Stimulated activated CD8-positive, alpha-beta memory T cell treated with anti-CD3 and anti-CD28 coated beads, Interleukin-7, amount 100 ng/mL, for 24 hours (primary cell): Measurements from ENCODE around the gene SLC25A25.
"Not testable (repeated sequence)": the region's sequence is repeated elsewhere in the genome, so short reads cannot be mapped to it uniquely, and the experiment has no call there.

Source experiments
- DNase-seq: peaks from one replicate; pipeline ENCODE4 v3.0.0-alpha.2; 2020; ENCODE audit warnings: low read depth

The SLC25A25 gene

DNA sequence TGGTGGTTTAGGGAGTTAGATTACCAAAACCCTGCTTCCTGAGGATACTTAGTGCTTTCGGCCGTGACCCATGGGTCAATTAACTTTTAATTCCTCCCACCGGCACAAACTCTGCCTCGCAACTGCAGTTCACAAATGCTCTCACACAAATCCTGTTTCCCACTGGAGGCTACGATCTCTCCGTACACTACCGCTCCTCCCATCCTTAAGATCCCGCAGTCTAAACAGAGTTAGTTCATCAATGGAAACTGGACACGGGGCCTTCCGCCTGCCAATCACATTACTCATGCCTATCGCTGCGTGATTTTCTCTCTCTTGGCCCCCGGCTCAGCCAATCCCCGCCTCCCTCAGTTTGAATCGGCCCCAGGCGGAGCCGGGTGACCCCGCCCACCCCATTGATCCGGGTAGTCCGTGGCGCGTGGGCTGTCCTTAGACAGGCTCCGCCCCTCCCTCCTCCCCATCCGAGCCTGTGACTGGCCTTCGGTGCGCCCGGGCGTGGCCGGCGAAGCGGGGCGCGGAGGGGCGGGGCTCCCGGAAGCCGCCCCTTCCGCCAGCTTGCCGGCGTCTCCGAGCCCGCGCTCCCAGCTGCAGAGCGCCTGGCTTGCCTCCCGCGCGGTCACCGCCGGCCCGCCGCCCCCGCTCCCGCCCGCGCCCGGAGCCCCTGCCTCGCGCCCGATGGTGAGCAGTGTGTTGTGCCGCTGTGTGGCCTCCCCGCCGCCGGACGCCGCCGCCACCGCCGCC, at the start of gene SLC25A25:
SLC25A25 (plus strand) TSS at position 588 of the 741 bp plus-strand sequence; CDS start at position 676, 88 bp downstream.
- peak; percentile 98 for DNase-seq

DNA sequence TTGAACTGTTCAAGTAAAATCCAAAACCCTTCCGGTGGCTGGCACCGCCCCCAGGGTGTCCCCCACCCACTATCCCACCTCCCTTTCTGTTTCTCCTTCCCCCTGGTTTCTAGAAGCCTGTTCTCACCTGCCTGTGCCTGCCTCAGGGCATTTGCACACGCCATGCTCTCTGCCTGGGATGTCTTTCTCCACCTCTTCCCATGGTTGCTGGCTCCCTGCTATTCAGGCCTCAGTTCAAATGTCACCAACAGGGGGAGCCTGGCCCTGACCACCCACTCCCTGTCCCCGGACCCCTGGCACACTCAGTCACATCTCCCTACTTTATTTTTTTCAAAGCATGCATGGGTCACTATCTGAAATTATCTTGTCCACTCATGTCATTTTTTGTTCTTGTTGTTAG, 47.3 kb upstream of the SLC25A25 start:
- no peak for DNase-seq

- DNase-seq = no peak
Measured at GRCh38 chr9:128021098-128021497, 46.9 kb upstream of the SLC25A25 start.

GRCh38 chr9:128022886-128023285, 45.1 kb upstream of the SLC25A25 start:
- no peak for DNase-seq

DNA sequence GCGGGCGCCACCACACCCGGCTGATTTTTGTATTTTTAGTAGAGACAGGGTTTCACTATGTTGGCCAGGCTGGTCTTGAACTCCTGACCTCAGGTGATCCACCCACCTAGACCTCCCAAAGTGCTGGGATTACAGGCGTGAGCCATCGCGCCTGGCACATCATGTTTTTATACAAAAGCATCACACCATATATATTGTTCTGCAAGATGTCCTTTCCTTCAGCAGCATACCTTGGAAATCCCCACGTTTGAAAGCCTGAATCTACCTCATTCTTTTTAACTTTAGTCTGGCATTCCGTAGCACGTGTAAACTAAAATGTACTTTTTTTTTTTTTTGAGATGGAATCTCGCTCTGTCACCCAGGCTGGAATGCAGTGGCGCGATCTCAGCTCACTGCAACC, 44.4 kb upstream of the SLC25A25 start:
- not testable (repeated sequence) for DNase-seq

GRCh38 chr9:128024761-128025308, 43.2 kb upstream of the SLC25A25 start:
- no peak for DNase-seq

- no peak for DNase-seq
Measured at GRCh38 chr9:128025736-128026135, 42.3 kb upstream of the SLC25A25 start.

GRCh38 chr9:128026255-128026772, 41.7 kb upstream of the SLC25A25 start:
- no peak for DNase-seq

GRCh38 chr9:128026773-128027541, 41.1 kb upstream of the SLC25A25 start:
- DNase-seq = no peak

GRCh38 chr9:128027705-128028104, 40.3 kb upstream of the SLC25A25 start:
- no peak for DNase-seq

DNA sequence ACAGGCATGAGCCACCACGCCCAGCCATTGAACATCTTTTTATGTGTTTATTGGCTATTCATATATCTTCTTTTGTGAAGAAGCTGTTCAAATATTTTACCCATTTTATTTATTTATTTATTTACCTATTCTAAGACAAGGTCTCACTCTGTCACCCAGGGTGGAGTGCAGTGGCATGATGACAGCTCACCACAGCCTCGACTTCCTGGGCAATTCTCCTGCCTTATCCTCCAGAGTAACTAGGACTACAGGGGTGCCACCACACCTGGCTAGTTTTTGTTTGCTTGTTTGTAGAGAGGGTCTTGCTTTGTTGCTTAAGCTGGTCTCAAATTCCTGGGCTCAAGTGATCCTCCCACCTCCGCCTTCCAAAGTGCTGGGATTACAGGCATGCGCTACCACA, 34.4 kb upstream of the SLC25A25 start:
- DNase-seq = no peak

DNA sequence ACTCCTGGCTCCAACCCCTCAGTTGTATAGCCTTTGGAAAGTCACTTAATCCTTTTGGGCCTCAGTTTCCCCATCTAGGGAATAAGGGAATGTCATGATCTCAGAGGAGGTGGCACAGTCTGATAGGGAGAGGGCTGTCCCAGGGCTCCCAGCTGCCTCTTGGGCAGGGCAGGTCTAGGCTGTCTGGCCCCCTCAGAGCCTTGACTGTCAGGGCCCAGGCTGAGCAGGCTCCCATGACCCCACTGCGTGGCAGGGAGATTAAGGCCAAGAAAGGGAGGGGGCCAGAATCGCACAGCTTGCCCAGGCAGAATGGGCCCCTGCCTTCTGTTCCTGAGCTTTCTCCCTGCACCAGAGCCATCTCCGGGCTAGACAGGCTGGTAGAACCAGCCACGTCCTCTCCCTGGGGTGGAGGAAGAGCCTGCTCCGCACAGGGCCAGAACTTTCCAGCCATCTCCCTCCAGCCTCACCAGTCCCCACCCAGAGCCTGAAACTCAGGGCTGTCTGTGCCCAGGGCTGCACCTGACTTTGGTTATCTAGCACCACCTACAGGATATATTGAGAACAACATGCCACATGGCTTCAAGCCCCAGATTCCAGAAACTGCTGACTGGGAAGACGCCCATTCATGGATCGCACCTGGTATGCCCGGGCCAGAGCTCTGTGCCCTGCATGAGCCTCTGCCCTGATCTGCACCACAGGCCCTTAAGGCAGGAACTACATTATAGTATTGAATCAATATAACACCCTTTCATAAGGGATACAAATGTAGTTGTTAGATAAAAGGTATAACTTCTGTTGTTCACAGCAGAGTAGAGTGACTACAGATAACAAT, 33.0 kb upstream of the SLC25A25 start:
- no peak for DNase-seq

- DNase-seq = not testable (repeated sequence)
Measured at GRCh38 chr9:128036522-128036921, 31.5 kb upstream of the SLC25A25 start.

- not testable (repeated sequence) for DNase-seq
Measured at GRCh38 chr9:128040783-128041182, 27.2 kb upstream of the SLC25A25 start.

DNA sequence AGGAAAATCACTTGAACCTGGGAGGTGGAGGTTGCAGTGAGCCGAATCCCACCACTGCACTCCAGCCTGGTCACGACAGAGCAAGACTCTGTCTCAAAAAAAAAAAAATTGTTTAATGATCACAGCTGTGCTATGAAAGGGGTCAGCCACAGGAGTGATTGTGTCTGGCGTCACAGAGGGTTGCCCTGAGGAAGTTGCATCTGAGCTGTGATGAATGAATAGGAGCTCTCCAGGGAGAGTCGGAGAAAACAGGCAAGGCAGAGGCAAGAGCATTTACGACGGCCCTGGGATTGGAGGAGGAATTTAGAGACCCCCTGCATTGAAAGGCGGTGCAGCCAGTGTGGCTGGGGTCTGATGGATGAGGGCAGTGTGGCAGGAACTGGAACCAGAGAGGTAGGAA, 26.0 kb upstream of the SLC25A25 start:
- no peak for DNase-seq

- no peak for DNase-seq
Measured at GRCh38 chr9:128043467-128043868, 24.6 kb upstream of the SLC25A25 start.

GRCh38 chr9:128045409-128045808, 22.6 kb upstream of the SLC25A25 start:
- DNase-seq = not testable (repeated sequence)

DNA sequence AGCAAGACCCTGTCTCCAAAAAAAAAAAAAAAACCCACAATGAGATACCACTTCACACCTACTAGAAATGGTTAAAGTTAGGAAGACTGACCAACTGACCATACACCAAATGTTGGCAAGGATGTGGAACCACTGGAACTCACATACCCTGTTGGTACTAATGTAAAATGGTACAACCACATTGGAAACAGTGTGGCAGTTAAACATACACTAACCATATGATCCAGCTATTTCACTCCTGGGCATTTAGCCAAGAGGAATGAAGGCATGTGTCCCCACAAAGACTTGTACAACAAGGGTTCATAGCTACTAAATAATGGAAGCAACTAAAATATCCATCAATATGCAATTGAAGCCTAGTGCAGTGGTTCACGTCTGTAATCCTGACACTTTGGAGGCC, 22.2 kb upstream of the SLC25A25 start:
- DNase-seq = no peak

DNA sequence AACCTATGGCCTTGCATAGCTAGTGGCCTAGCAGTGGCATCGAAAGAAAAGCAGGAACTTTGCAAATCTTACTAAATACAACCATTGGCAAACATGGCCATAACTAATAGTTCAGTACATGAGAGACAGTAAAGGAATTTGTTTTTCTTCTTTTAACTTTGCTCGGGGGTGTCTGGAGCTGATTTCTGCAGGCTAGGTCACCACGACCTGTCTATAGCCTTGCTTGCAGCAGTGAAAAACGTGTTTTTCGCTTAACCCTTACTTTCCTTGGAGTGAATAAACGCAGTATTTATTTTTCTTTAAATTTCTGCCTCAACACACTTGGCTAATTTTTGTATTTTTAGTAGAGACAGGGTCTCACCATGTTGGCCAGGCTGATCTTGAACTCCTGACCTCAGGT, 20.8 kb upstream of the SLC25A25 start:
- DNase-seq = no peak

- DNase-seq = no peak
Measured at GRCh38 chr9:128048663-128049062, 19.4 kb upstream of the SLC25A25 start.

- DNase-seq = no peak
Measured at GRCh38 chr9:128049843-128050242, 18.2 kb upstream of the SLC25A25 start.
